Measurements from ENCODE around the gene VSNL1.

GRCh38 chr2:17607379-17607778, 66.9 kb downstream of the VSNL1 start:
- TF ChIP-seq MAX (IDR thresholded peaks at IDR 0.05; ENCODE audit: low read depth, low read length) (no peak), HDGF (IDR thresholded peaks at IDR 0.05) (no peak)

Measured in GM12878 (cell line).